Measurements from ENCODE around the gene CSPG4. TPM values are rescaled to one million over a fixed set of nuclear protein-coding genes. Genes with fewer than 3 reads are reported as not detected.

CSPG4 gene
- total RNA-seq, 1 experiment from 2014 or later, result 17.5 TPM

- DNase-seq (ENCODE audit: low read depth, low spot score), result no peak
- no peak for ATAC-seq
- CTCF ChIA-PET, result no interaction called here
- POLR2A ChIA-PET, result no interaction called here
- Histone ChIP-seq H3K27ac (ENCODE audit: low read length) (no peak overlapping the region), H3K27me3 (ENCODE audit: control insufficient read depth, insufficient read depth, low read length) (no peaks in the 10 kb centered on the region), H3K9me3 (ENCODE audit: control insufficient read depth, insufficient read depth, low read depth, low read length) (no peaks in the 10 kb centered on the region), H3K4me3 (ENCODE audit: low read depth in 2 of 2, low read length in 2 of 2) (no peak overlapping the region), H3K36me3 (ENCODE audit: control insufficient read depth, insufficient read depth, low read length) (no peaks in the 10 kb centered on the region), H3K4me1 (ENCODE audit: control insufficient read depth, insufficient read depth, low read length) (no peaks in the 10 kb centered on the region)
- in situ Hi-C loops (cut with HindIII; ENCODE audit: low pct_unique_long_range_greater_than_20kb, low sequenced_read_pairs), result no loop called here
- no peak for TF ChIP-seq REST (IDR thresholded peaks at IDR 0.05; ENCODE audit: insufficient read depth in 1 of 2, low read depth in 2 of 2, low read length in 1 of 2)
- TF ChIP-seq TCF7L2 (IDR thresholded peaks at IDR 0.05; ENCODE audit: low read depth, low read length), result no peak
- no peak for TF ChIP-seq SIN3A (IDR thresholded peaks at IDR 0.05; ENCODE audit: borderline replicate concordance, insufficient read depth, low read depth, low read length)
- TF ChIP-seq CTCF (IDR thresholded peaks at IDR 0.05), result no peak
- TF ChIP-seq POLR2AphosphoS5 (IDR thresholded peaks at IDR 0.05; ENCODE audit: low read depth, low read length), result no peak
- BruUV-seq (replicated peaks), result no TSS peak
- intact Hi-C loops (cut with micrococcal nuclease; ENCODE audit: unreplicated experiment), result no loop called here
Measured at GRCh38 chr15:75751891-75752290, 39.2 kb upstream of the CSPG4 start.

GRCh38 chr15:75751116-75751875 lies 38.6 kb upstream of the CSPG4 start:
- no peaks in the 10 kb centered on the region for H3K36me3 ChIP-seq (ENCODE audit: control insufficient read depth, insufficient read depth, low read length)
- H3K4me1 ChIP-seq (ENCODE audit: control insufficient read depth, insufficient read depth, low read length), result no peaks in the 10 kb centered on the region
- intact Hi-C loops (cut with micrococcal nuclease; ENCODE audit: unreplicated experiment) (no loop called here), in situ Hi-C loops (cut with HindIII; ENCODE audit: low pct_unique_long_range_greater_than_20kb, low sequenced_read_pairs) (no loop called here)
- no peak for TF ChIP-seq TCF7L2 (IDR thresholded peaks at IDR 0.05; ENCODE audit: low read depth, low read length)
- no peak for TF ChIP-seq CTCF (IDR thresholded peaks at IDR 0.05)
- no peak for TF ChIP-seq REST (IDR thresholded peaks at IDR 0.05; ENCODE audit: insufficient read depth in 1 of 2, low read depth in 2 of 2, low read length in 1 of 2)
- no peak for TF ChIP-seq SIN3A (IDR thresholded peaks at IDR 0.05; ENCODE audit: borderline replicate concordance, insufficient read depth, low read depth, low read length)
- no peak for TF ChIP-seq POLR2AphosphoS5 (IDR thresholded peaks at IDR 0.05; ENCODE audit: low read depth, low read length)
- DNase-seq (ENCODE audit: low read depth, low spot score) (no peak), ATAC-seq (no peak)
- H3K27ac ChIP-seq (ENCODE audit: low read length), result no peak overlapping the region
- CTCF ChIA-PET, result no interaction called here
- POLR2A ChIA-PET, result no interaction called here
- H3K9me3 ChIP-seq (ENCODE audit: control insufficient read depth, insufficient read depth, low read depth, low read length), result no peaks in the 10 kb centered on the region
- H3K4me3 ChIP-seq (ENCODE audit: low read depth in 2 of 2, low read length in 2 of 2), result no peak overlapping the region
- no TSS peak for BruUV-seq (replicated peaks)
- no peaks in the 10 kb centered on the region for H3K27me3 ChIP-seq (ENCODE audit: control insufficient read depth, insufficient read depth, low read length)

Measured in Panc1 (cell line).